Non-pigmented ciliary epithelial cell (primary cell): Measurements from ENCODE around the gene SOCS3.
"Not testable (repeated sequence)": the region's sequence is repeated elsewhere in the genome, so short reads cannot be mapped to it uniquely, and the experiment has no call there.

Source experiments
- DNase-seq: peaks from one replicate; pipeline ENCODE4 v3.0.0-alpha.2; 2010; ENCODE audit warnings: low read depth

SOCS3 gene

GRCh38 chr17:78348055-78348770 is 11.7 kb downstream of the SOCS3 start:
- no peak for DNase-seq

GRCh38 chr17:78347453-78347852 is 12.4 kb downstream of the SOCS3 start:
- DNase-seq, result no peak

- DNase-seq, result no peak
These were observed 13.1 kb downstream of the SOCS3 start for GRCh38 chr17:78346605-78347250.

GRCh38 chr17:78345791-78346494 is 13.9 kb downstream of the SOCS3 start:
- no peak for DNase-seq

- no peak for DNase-seq
These were observed 14.7 kb downstream of the SOCS3 start for GRCh38 chr17:78345172-78345571.

DNA sequence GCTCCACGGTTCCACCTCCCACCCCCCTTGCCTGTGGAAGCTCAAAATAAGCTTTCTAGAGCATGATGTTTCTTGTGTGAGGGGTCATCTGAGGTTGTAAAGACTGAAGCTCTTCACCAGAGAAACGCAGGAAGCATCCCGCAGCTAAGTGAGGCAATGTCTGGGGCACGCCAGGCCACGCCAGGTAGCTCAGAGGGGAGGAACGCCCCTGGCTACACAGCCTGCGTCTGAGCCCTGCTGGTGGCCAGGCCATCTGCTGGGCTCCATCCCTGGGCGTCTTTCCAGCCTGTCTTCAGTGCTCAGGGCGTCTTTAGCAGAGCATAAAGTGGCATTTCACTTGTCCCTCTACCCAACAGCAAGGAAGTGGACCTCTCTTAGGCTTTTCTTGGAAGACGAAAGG is 15.2 kb downstream of the SOCS3 start:
- DNase-seq, result no peak

DNA sequence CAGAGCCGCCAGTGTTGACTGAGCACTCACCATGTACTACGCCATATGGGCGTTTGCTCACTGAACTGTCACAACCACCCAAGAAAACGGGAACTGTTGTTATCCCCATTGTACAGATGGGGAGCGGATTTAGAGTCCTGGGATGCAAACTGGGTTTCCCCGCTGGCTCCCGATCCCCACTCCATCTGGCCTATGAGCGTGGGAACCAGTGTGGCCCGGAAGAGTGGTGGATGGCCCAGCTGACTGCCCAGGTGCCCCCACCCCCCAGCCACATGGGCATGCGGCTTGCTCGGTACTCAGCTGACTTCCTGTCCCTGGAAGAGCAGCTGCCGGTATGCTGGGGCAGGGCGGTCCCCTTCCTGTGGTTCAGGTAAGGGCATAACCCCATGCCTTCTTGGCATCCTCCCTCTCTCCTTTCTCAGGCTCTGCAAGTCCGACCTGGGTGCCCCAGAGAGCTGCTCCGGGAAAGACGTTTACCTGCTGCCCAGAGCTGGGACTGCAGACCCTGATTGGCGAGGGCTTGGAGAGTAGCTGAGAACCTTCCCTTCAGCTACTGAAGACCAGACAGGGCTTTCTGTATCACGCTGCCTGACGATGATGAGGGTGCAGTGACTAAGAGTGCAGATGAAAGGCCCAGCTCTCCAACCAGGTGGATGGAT is 16.2 kb downstream of the SOCS3 start:
- DNase-seq, result no peak

- no peak for DNase-seq
These were observed 16.7 kb downstream of the SOCS3 start for GRCh38 chr17:78343187-78343542.

- DNase-seq, result no peak
These were observed 17.3 kb downstream of the SOCS3 start for GRCh38 chr17:78342449-78343186.

DNA sequence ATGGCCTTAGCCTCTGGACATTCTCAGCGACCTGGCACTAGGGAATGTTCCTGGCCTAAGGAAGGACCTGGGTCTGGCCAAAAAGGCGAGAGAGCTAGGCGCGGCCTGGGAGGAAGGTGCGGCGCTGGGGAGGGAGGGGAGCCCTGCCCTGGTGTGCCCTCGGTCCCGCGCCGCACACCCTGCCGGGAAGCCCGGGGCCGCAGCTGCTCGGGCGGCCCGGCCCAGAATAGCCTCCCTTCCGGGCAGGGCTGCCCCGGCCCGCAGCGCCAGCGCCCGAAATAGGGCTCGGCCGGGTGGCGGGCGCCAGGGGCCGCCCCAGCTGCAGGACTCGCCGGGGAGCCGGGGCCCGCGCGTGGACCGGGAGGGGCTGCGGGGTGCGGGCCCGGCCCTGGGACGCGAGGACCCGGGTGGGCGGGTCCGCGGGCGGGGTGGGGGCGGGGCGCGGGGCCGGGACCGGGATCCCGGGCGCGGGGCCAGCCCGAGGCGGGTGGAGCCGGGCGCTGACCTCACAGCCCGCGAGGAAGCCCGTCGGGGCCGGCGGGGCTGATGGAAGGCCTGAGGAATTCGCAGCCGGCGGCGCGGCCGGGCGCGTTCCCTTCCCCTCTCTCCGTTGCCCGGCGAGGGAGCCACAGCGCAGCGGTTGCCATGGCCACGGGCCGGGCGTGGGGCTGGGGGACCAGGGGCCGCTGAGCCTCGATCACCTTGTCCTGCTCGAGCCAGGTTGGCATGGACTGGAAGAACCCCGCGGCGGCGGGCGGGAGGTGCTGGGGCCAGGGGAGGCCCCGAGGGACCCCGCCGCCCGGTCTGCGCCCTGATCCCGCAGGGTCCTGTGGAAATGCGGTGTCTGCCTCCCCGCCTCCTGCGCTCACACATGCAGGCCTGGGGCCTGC is 18.1 kb downstream of the SOCS3 start:
- DNase-seq, result no peak

- DNase-seq, result no peak
These were observed 19.5 kb downstream of the SOCS3 start for GRCh38 chr17:78340183-78340955.

- no peak for DNase-seq
These were observed 21.2 kb downstream of the SOCS3 start for GRCh38 chr17:78338486-78339259.

GRCh38 chr17:78337244-78338109 is 22.4 kb downstream of the SOCS3 start:
- no peak for DNase-seq

GRCh38 chr17:78335209-78335608 is 24.7 kb downstream of the SOCS3 start:
- no peak for DNase-seq

- DNase-seq, result no peak
These were observed 26.9 kb downstream of the SOCS3 start for GRCh38 chr17:78332991-78333390.

- DNase-seq, result not testable (repeated sequence)
These were observed 28.5 kb downstream of the SOCS3 start for GRCh38 chr17:78331355-78331754.

GRCh38 chr17:78330570-78331224 is 29.2 kb downstream of the SOCS3 start:
- DNase-seq, result no peak
